ENCODE data around the gene FOXJ1. TPM values are rescaled to one million over a fixed set of nuclear protein-coding genes. Genes with fewer than 3 reads are reported as not detected.

Gene FOXJ1
- total RNA-seq, 1 experiment from 2014 or later = not detected

DNA sequence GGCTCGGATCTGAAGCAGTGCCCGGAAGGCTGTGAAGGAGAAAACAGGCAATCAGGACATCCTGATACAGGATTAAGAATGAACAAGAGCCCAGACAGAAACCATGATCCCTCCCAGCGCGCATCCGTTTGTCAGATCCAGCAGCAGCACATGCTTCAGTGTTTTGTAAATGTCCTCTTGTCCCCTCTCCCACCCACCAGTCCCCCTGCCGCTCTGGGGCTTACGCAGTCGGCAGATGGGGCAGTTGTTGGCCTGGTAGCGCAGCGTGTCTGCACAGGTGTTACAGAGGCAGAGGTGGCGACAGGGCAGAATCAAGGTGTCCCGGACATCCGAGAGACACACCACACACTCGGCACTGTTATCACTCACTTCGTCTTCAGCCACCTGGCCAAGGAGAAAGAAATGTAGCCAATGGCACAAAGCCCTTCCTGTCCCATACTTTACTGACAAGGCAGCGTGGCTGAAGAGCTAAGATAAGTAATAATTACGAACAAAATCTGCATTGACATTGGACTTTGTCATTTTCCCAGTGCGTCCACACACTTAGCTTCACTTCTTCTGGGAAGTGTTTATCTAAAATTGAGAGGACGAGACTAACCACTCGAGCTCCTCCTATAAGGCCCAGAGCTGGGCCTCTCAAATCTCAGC is 20.7 kb upstream of the FOXJ1 start:
- H3K9me3 Mint-ChIP-seq (ENCODE audit: unreplicated experiment) = no peaks in the 10 kb centered on the region
- H3K27me3 Mint-ChIP-seq (ENCODE audit: insufficient read depth, unreplicated experiment) = peaks cover 16% of the 10 kb centered on the region
- no TSS peak for BruUV-seq (replicated peaks)
- H3K27ac Mint-ChIP-seq (ENCODE audit: low read depth, unreplicated experiment) = no peak overlapping the region
- ChIA-PET POLR2A (no interaction called here), CTCF (interaction anchor here (0.6 to 0.9 kb wide), 3 partner anchors 8 to 236 kb away, joined by 3 read pairs; no protein-coding TSS in a partner anchor)
- no peaks in the 10 kb centered on the region for H3K36me3 Mint-ChIP-seq (ENCODE audit: insufficient read depth, unreplicated experiment)
- TF ChIP-seq, protein P1, sequence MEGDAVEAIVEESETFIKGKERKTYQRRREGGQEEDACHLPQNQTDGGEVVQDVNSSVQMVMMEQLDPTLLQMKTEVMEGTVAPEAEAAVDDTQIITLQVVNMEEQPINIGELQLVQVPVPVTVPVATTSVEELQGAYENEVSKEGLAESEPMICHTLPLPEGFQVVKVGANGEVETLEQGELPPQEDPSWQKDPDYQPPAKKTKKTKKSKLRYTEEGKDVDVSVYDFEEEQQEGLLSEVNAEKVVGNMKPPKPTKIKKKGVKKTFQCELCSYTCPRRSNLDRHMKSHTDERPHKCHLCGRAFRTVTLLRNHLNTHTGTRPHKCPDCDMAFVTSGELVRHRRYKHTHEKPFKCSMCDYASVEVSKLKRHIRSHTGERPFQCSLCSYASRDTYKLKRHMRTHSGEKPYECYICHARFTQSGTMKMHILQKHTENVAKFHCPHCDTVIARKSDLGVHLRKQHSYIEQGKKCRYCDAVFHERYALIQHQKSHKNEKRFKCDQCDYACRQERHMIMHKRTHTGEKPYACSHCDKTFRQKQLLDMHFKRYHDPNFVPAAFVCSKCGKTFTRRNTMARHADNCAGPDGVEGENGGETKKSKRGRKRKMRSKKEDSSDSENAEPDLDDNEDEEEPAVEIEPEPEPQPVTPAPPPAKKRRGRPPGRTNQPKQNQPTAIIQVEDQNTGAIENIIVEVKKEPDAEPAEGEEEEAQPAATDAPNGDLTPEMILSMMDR (IDR thresholded peaks at IDR 0.05; ENCODE audit: unreplicated experiment) = no peak
- intact Hi-C loops (cut with micrococcal nuclease) = no loop called here
- no peaks in the 10 kb centered on the region for H3K4me1 Mint-ChIP-seq (ENCODE audit: insufficient read depth, unreplicated experiment)
- no peak overlapping the region for H3K4me3 Mint-ChIP-seq (ENCODE audit: unreplicated experiment)
- DNase-seq (ENCODE audit: unreplicated experiment) = no peak

DNA sequence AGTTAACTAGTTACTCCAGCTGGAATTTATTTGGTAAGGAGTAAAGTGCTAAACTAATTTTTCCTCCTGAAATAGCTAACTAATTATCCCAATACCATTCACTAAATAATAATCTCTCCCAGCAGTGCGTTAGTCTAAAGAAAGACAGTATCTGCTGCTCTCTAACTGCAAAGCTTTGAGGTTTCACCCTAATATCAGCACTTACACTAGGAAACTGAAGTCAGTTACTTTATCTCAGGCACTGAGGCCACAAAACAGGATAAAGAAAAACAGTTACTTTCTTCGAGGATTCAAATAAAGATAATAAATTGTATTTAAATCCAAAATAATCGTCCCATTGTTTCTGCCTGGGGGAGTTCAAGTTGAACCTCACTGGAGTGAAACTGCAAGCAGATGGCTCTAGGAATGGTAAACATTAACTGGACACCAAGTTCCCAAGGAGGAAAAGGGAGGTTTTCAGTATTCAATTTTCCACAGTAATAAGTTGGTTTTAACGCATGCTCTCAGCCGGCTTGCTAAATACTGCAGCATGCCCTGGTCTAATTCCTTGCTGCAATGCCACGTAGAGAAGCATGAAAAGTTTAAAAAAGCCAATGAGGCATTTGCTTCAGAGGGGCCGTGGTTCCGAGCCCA is 20.0 kb upstream of the FOXJ1 start:
- TF ChIP-seq, protein P1 (IDR thresholded peaks at IDR 0.05; ENCODE audit: unreplicated experiment) = no peak
- Mint-ChIP-seq H3K27me3 (ENCODE audit: insufficient read depth, unreplicated experiment) (peaks cover 21% of the 10 kb centered on the region), H3K4me3 (ENCODE audit: unreplicated experiment) (no peak overlapping the region), H3K27ac (ENCODE audit: low read depth, unreplicated experiment) (no peak overlapping the region), H3K36me3 (ENCODE audit: insufficient read depth, unreplicated experiment) (no peaks in the 10 kb centered on the region), H3K9me3 (ENCODE audit: unreplicated experiment) (no peaks in the 10 kb centered on the region), H3K4me1 (ENCODE audit: insufficient read depth, unreplicated experiment) (no peaks in the 10 kb centered on the region)
- intact Hi-C loops (cut with micrococcal nuclease) = no loop called here
- ChIA-PET CTCF (no interaction called here), POLR2A (no interaction called here)
- BruUV-seq (replicated peaks) = no TSS peak
- no peak for DNase-seq (ENCODE audit: unreplicated experiment)

DNA sequence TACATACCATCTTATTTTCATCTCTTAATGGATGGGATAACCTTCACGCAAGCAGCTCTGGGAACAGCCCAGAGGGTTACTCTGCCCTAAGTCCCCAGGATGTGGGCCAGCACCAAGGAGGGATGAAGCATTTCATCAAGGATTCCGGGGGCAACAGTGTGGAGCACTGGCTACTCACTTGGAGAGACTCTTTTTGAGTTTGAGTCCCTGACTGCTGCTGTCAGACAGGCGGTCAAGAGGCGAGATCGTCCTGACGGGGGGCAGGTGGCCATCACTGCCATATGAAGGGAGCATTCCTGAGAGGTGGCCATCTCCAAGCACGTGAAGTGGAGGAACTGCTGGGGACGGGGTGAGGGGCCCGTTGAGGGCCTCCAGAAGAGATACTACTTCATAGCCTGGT is 18.1 kb upstream of the FOXJ1 start:
- Mint-ChIP-seq H3K4me1 (ENCODE audit: insufficient read depth, unreplicated experiment) (no peaks in the 10 kb centered on the region), H3K36me3 (ENCODE audit: insufficient read depth, unreplicated experiment) (no peaks in the 10 kb centered on the region), H3K9me3 (ENCODE audit: unreplicated experiment) (no peaks in the 10 kb centered on the region), H3K27ac (ENCODE audit: low read depth, unreplicated experiment) (no peak overlapping the region), H3K27me3 (ENCODE audit: insufficient read depth, unreplicated experiment) (peaks cover 21% of the 10 kb centered on the region), H3K4me3 (ENCODE audit: unreplicated experiment) (no peak overlapping the region)
- intact Hi-C loops (cut with micrococcal nuclease) = no loop called here
- BruUV-seq (replicated peaks) = no TSS peak
- TF ChIP-seq, protein P1 (IDR thresholded peaks at IDR 0.05; ENCODE audit: unreplicated experiment) = no peak
- CTCF ChIA-PET = no interaction called here
- POLR2A ChIA-PET = interaction anchor here (0.6 kb wide), 1 partner anchor 57 kb away, joined by 4 read pairs; no protein-coding TSS in a partner anchor
- no peak for DNase-seq (ENCODE audit: unreplicated experiment)

DNA sequence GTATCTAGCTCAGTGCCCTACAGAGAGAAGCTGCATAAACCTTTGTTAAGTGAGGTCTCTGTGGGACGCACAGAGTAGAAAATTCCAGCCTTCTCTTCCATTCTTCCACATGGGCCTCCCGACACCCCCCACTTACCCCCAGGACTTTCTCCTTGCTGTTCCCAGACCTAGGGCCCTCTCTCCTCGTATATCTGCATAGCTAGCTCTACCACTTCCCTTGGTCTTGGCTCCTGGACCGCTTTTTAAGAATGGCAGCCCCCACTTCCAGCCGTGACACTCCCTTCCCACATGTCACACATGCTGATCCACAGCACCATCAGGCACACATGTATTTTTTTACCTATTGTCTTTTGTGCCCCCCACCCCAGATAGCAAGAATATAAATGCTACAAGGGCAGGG is 16.7 kb upstream of the FOXJ1 start:
- POLR2A ChIA-PET = no interaction called here
- TF ChIP-seq, protein P1 (IDR thresholded peaks at IDR 0.05; ENCODE audit: unreplicated experiment) = no peak
- Mint-ChIP-seq H3K9me3 (ENCODE audit: unreplicated experiment) (no peaks in the 10 kb centered on the region), H3K4me3 (ENCODE audit: unreplicated experiment) (no peak overlapping the region), H3K36me3 (ENCODE audit: insufficient read depth, unreplicated experiment) (no peaks in the 10 kb centered on the region), H3K4me1 (ENCODE audit: insufficient read depth, unreplicated experiment) (no peaks in the 10 kb centered on the region), H3K27ac (ENCODE audit: low read depth, unreplicated experiment) (no peak overlapping the region), H3K27me3 (ENCODE audit: insufficient read depth, unreplicated experiment) (peaks cover 21% of the 10 kb centered on the region)
- no TSS peak for BruUV-seq (replicated peaks)
- intact Hi-C loops (cut with micrococcal nuclease) = no loop called here
- no peak for DNase-seq (ENCODE audit: unreplicated experiment)
- CTCF ChIA-PET = interaction anchor here (0.7 to 1.3 kb wide), 2 partner anchors 77 to 122 kb away, joined by 3 to 4 read pairs; no protein-coding TSS in a partner anchor

Measured in MCF 10A (cell line).